Thymus (tissue), 11 donors: ENCODE results near the gene ZDHHC12. TPM values are rescaled to one million over a fixed set of nuclear protein-coding genes. Genes with fewer than 3 reads are reported as not detected.

Experiments
- DNase-seq, 9 donors: peaks; one replicate each; pipeline ENCODE4 v3.0.0-alpha.2; 2013; ENCODE audit warnings: low spot score in 9 of 9, low read depth in 6 of 9, missing footprints in 1 of 9
- H3K27ac ChIP-seq, 2 donors: one replicate each; pipeline ENCODE4 v1.5.1; 2013; ENCODE audit warnings: control low read depth in 1 of 2, low read depth in 1 of 2, low read length in 1 of 2, mild to moderate bottlenecking in 1 of 2, moderate library complexity in 1 of 2
- H3K27me3 ChIP-seq, 2 donors: one replicate each; pipeline ENCODE4 v1.5.1; 2013; ENCODE audit warnings: low read length in 1 of 2; ENCODE audit not compliant: control insufficient read depth in 2 of 2, insufficient read depth in 1 of 2
- H3K36me3 ChIP-seq, 2 donors: one replicate each; pipeline ENCODE4 v1.5.1; 2013; ENCODE audit warnings: low read length in 1 of 2, mild to moderate bottlenecking in 1 of 2, moderate library complexity in 1 of 2; ENCODE audit not compliant: control insufficient read depth in 2 of 2, insufficient read depth in 2 of 2
- H3K4me1 ChIP-seq, 2 donors: one replicate each; pipeline ENCODE4 v1.5.1; 2013; ENCODE audit warnings: low read length in 2 of 2; ENCODE audit not compliant: control insufficient read depth in 2 of 2, insufficient read depth in 2 of 2
- H3K4me3 ChIP-seq, 2 donors: one replicate each; pipeline ENCODE4 v1.5.1; 2013; ENCODE audit warnings: low read length in 2 of 2, control low read depth in 1 of 2, mild to moderate bottlenecking in 1 of 2
- H3K9me3 ChIP-seq, 2 donors: one replicate each; pipeline ENCODE4 v1.5.1; 2013; ENCODE audit warnings: low read length in 1 of 2, mild to moderate bottlenecking in 1 of 2; ENCODE audit not compliant: control insufficient read depth in 2 of 2, insufficient read depth in 1 of 2
- WGBS: extraction: QIAGEN DNeasy Blood & Tissue Kit; methylation state at CpG from one replicate; pipeline ENCODE4 v1.1.7; 2013; 5-methylcytosine and 5-hydroxymethylcytosine counted together
- polyA plus RNA-seq: library from polyadenylated mRNA; stranded (reverse); fragments of 200-250 nt; gene quantifications from one replicate; pipeline ENCODE4 v1.2.3, GENCODE V29; 2013
- total RNA-seq: library from RNA; stranded (reverse); fragments of 120-200 nt; gene quantifications from one replicate; pipeline ENCODE4 v1.2.4, GENCODE V29; 2013
- donor health status: healthy.

Gene ZDHHC12
- total and polyA plus RNA-seq, 2 donors: 20.7 to 46.4 TPM

DNA sequence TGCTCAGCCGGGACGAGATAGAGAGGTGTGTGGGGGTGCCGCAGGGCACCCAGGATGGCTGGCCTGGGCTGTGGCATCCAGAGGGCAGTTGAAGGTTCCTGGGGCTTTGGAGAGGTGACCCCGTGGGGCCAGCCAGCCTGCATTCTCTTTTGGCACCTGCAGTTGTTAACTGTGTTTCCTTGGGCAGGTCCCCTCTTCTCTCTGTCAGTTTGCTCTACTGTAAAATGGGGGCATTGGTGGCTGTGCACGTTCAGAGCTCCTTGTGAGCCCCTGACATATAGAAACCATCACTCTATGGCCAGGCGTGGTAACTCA is 8.5 kb downstream of the ZDHHC12 start:
- Histone ChIP-seq H3K9me3 (no peaks in the 10 kb centered on the region), H3K4me1 (no peaks in the 10 kb centered on the region), H3K4me3 (no peak overlapping the region), H3K36me3 (peaks cover 11 to 32% of the 10 kb centered on the region in 2 donors), H3K27ac (no peak overlapping the region), H3K27me3 (no peaks in the 10 kb centered on the region)
- WGBS: 96% methylated on average over 6 of the region's 6 CpGs
- no peak for DNase-seq

DNA sequence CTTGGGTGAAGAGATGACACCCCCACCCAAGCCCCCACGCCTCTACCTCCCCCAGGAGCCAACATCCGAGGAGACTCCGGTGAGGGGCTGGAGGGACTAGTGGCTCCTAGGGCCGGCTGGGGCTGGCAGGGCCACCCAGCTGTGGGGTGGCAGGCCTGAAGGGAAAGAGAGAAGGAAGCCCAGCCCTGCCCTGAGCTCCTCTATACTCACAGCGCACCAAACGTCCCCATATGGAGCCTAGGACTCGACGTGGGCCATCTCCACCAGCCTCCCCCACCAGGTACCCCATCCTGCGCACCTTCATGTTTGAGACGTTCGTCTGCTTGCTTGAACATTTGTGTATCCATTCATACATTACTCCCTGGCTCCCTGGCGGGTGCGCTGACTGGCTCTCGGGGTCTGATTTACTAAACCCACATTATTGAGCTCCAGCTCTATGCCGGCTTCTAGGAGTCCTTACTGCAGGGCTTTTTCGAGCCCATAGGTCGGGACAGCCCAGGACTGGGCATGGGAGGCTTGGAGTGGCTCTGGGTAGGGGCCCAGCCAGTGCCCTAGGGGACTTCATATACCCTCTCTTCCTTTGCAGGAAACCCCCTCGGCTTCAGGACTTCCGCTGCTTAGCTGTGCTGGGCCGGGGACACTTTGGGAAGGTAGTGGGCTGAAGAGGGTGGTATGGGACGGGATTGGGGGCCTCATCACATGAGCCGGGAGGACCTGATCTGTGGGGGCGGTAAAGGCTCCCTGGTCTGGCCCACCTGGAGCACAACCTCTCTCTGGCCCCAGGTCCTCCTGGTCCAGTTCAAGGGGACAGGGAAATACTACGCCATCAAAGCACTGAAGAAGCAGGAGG is 9.1 kb downstream of the ZDHHC12 start:
- no peak overlapping the region for H3K27ac ChIP-seq
- no peak overlapping the region for H3K4me3 ChIP-seq
- H3K27me3 ChIP-seq: no peaks in the 10 kb centered on the region
- no peaks in the 10 kb centered on the region for H3K9me3 ChIP-seq
- peaks cover 7 to 26% of the 10 kb centered on the region in 2 donors for H3K36me3 ChIP-seq
- H3K4me1 ChIP-seq: no peaks in the 10 kb centered on the region
- DNase-seq: no peak
- 95% methylated on average over 24 of the region's 24 CpGs for WGBS

DNA sequence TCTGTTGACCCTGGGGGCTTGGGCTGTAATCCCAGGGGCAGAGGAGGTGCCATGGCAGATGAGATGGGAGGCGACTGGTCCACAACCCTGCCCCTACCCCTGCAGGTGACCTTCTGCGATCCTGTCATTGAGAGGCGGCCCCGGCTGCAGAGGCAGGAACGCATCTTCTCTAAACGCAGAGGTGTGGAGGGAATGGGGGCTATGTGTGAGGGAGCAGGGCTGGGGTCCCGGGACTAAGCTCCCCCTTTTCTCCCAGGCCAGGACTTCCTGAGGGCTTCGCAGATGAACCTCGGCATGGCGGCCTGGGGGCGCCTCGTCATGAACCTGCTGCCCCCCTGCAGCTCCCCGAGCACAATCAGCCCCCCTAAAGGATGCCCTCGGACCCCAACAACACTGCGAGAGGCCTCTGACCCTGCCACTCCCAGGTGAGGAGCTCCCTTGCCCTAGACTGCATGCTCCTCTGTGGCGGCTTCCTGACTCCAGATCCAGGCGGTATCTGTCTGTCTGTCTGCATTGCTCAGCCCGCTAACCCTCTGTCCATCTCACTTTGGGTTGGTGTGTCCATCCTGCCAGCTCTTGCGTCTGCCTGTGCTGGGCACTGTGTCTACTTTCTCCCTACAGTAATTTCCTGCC is 9.9 kb downstream of the ZDHHC12 start:
- Histone ChIP-seq H3K36me3 (peaks cover 6 to 24% of the 10 kb centered on the region in 2 donors), H3K9me3 (no peaks in the 10 kb centered on the region), H3K27me3 (no peaks in the 10 kb centered on the region), H3K27ac (no peak overlapping the region), H3K4me3 (no peak overlapping the region), H3K4me1 (no peaks in the 10 kb centered on the region)
- no peak for DNase-seq
- WGBS: 98% methylated on average over 19 of the region's 19 CpGs

DNA sequence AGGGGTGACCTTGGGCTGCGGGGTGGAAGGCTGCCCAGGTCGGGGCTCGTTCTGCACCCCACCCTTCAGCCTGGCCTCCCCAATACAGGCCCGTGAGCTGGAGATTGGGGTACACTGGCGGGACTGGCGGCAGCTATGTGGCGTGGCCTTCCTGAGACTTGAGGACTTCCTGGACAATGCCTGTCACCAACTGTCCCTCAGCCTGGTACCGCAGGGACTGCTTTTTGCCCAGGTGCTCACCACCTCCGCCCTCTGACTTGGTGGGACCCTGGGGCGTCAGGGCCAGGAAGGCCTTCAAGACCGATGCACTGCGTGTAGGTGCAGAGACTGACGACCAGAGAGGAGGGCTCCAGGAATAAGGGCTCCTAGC is 10.5 kb downstream of the ZDHHC12 start:
- Histone ChIP-seq H3K27ac (no peak overlapping the region), H3K9me3 (no peaks in the 10 kb centered on the region), H3K36me3 (peaks cover 6 to 24% of the 10 kb centered on the region in 2 donors), H3K4me1 (no peaks in the 10 kb centered on the region), H3K4me3 (no peak overlapping the region), H3K27me3 (no peaks in the 10 kb centered on the region)
- 98% methylated on average over 13 of the region's 13 CpGs for WGBS
- no peak for DNase-seq

DNA sequence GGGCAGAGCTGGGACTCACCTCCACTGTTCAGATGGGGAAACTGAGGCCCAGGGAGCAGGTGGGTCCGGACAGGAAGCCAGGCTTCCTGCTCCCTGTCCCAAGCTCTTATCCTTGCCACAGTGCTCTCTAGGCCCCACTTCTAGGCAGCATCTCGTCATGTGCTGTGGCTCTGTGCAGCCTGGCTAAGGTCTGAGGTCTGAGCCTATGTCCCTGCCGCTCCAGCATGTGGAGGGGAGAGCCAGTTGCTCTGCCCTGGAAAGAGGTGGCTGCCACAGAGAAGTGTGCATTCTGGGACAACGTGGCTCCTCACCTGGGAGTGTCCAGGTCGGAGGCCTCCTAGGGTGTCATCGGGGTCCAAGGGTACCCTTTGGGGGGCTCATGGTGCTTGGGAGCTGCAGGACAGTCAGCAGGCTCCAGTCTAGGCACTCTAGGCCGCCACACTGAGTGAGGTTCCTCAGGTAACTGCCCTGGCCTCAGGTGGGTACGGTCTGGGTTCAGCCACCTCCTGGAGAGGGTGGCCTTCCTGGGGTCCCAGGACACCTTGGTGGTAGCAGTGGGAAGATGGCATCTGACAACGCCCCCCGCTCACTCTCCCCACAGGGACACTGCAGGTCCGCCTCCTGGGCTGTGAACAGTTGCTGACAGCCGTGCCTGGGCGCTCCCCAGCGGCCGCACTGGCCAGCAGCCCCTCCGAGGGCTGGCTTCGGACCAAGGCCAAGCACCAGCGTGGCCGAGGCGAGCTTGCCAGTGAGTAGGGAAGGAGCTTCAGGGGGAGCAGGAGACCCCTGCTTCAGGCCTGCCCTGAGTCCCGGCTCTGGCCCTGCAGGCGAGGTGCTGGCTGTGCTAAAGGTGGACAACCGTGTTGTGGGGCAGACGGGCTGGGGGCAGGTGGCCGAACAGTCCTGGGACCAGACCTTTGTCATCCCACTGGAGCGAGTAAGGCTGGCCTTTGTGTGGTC is 11.2 kb downstream of the ZDHHC12 start:
- Histone ChIP-seq H3K27ac (no peak overlapping the region), H3K27me3 (no peaks in the 10 kb centered on the region), H3K4me3 (no peak overlapping the region), H3K36me3 (peaks cover 6 to 24% of the 10 kb centered on the region in 2 donors), H3K4me1 (no peaks in the 10 kb centered on the region), H3K9me3 (no peaks in the 10 kb centered on the region)
- 98% methylated on average over 26 of the region's 26 CpGs for WGBS
- no peak for DNase-seq

DNA sequence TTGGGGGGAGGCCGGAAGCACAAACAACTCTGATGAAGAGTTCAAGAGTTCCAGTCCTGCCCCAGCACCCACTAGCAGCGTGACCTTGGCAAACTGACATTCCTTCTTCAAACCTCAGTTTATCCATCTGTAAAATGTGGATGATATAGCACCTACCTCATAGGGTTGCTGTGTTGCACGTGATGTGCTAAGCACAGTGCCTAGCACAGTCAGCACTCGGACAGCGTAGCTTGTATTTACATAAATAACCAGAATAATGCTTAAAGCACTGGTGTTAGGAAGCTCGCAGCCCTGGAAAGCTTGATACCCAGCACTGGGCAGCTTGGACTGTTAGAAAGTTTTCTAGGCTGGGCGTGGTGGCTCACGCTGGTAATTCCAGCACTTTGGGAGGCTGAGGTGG is 16.5 kb downstream of the ZDHHC12 start:
- Histone ChIP-seq H3K4me1 (peaks cover 3 to 8% of the 10 kb centered on the region in 2 donors), H3K27me3 (peaks cover 0 to 3% of the 10 kb centered on the region in 2 donors), H3K9me3 (peaks cover 0 to 4% of the 10 kb centered on the region in 2 donors), H3K27ac (no peak overlapping the region), H3K4me3 (no peak overlapping the region), H3K36me3 (peaks cover 0 to 8% of the 10 kb centered on the region in 2 donors)
- WGBS: 99% methylated on average over 8 of the region's 8 CpGs
- DNase-seq: no peak

DNA sequence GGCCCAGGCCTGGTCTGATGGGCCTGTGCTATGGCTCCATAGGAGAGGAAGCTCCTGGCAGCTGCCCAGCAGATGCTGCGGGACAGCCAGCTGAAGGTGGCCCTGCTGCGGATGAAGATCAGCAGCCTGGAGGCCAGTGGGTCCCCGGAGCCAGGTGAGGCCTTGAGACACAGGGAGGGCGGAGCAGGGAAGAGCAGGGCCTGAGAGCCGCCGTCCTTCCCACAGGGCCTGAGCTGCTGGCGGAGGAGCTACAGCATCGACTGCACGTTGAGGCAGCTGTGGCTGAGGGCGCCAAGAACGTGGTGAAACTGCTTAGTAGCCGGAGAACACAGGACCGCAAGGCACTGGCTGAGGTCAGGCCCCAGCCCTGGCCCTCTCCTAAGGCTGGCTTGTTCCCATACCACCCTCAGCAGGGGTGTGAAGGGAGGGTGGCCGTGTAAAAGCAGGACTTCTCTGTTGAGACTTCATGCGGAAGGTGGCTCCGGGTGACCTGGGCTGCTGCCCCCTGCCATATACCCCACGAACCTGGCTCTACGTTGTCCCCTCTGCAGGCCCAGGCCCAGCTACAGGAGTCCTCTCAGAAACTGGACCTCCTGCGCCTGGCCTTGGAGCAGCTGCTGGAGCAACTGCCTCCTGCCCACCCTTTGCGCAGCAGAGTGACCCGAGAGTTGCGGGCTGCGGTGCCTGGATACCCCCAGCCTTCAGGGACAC is 17.1 kb downstream of the ZDHHC12 start:
- H3K36me3 ChIP-seq: peaks cover 0 to 8% of the 10 kb centered on the region in 2 donors
- DNase-seq: no peak
- peaks cover 0 to 3% of the 10 kb centered on the region in 2 donors for H3K27me3 ChIP-seq
- H3K27ac ChIP-seq: no peak overlapping the region
- no peak overlapping the region for H3K4me3 ChIP-seq
- WGBS: 96% methylated on average over 23 of the region's 23 CpGs
- peaks cover 0 to 4% of the 10 kb centered on the region in 2 donors for H3K9me3 ChIP-seq
- peaks cover 3 to 12% of the 10 kb centered on the region in 2 donors for H3K4me1 ChIP-seq

DNA sequence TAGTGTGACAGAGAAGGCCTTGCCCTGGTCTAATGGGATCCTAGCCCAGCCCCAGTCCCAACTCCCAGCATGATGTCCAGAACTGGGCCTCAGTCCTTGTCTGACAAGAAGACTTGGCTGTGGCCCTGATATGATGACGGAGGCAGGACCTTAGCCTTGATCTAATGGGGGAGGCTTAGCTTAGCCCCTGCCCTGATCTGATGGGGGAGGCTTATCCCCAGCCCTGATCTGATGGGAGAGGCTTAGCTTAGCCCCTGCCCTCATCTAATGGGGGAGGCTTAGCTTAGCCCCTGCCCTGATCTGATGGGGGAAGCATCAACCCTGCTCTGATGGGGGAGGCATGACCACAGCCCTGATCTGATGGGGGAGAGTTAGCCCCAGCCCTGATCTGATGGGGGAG is 17.9 kb downstream of the ZDHHC12 start:
- peaks cover 0 to 4% of the 10 kb centered on the region in 2 donors for H3K9me3 ChIP-seq
- peaks cover 0 to 3% of the 10 kb centered on the region in 2 donors for H3K27me3 ChIP-seq
- H3K4me3 ChIP-seq: no peak overlapping the region
- H3K4me1 ChIP-seq: peaks cover 3 to 12% of the 10 kb centered on the region in 2 donors
- WGBS: 100% methylated on average over 1 of the region's 1 CpG
- no peak for DNase-seq
- H3K27ac ChIP-seq: no peak overlapping the region
- H3K36me3 ChIP-seq: peaks cover 0 to 8% of the 10 kb centered on the region in 2 donors
